SIG-M5 (cell line): ENCODE results near the gene ZIK1.

Experiments
- DNase-seq: peaks from one replicate; lab custom pipeline; 2025; lab: John Stamatoyannopoulos, UW

Gene ZIK1

GRCh38 chr19:57583521-57584416, at the start of gene ZIK1:
Gene ZIK1, plus strand, starts transcription at chr19:57584145. Its CDS starts 212 bp downstream, at chr19:57584357.
- DNase-seq, result no peak

GRCh38 chr19:57537953-57538547, 45.9 kb upstream of the ZIK1 start:
- DNase-seq, result no peak

- no peak for DNase-seq
These were observed 37.4 kb upstream of the ZIK1 start for GRCh38 chr19:57546513-57546912.

GRCh38 chr19:57552432-57552831, 31.5 kb upstream of the ZIK1 start:
- DNase-seq, result no peak

GRCh38 chr19:57557659-57558058, 26.3 kb upstream of the ZIK1 start:
- DNase-seq, result no peak

- DNase-seq, result no peak
These were observed 25.4 kb upstream of the ZIK1 start for GRCh38 chr19:57558525-57558924.

- DNase-seq, result no peak
These were observed 24.9 kb upstream of the ZIK1 start for GRCh38 chr19:57559008-57559403.

GRCh38 chr19:57559404-57560025, 24.4 kb upstream of the ZIK1 start, which contains the start of gene ZNF550:
Gene ZNF550, minus strand, starts transcription at chr19:57559863. Its CDS starts 181 bp downstream, at chr19:57559682.
- DNase-seq, result peak; percentile 19

- no peak for DNase-seq
These were observed 23.9 kb upstream of the ZIK1 start for GRCh38 chr19:57560049-57560491.

GRCh38 chr19:57563547-57563946, 20.4 kb upstream of the ZIK1 start:
- DNase-seq, result no peak

GRCh38 chr19:57566396-57567265, 17.3 kb upstream of the ZIK1 start:
- DNase-seq, result no peak

GRCh38 chr19:57570707-57571106, 13.2 kb upstream of the ZIK1 start:
- no peak for DNase-seq

- DNase-seq, result no peak
These were observed 11.5 kb upstream of the ZIK1 start for GRCh38 chr19:57572415-57572947.

- no peak for DNase-seq
These were observed 7.3 kb upstream of the ZIK1 start for GRCh38 chr19:57576661-57577060.

- DNase-seq, result peak; percentile 79
These were observed 5.3 kb upstream of the ZIK1 start, which contains the start of gene ZNF416 for GRCh38 chr19:57578487-57579205. Gene ZNF416, minus strand, starts transcription at chr19:57578911. Its CDS starts 207 bp downstream, at chr19:57578704.

- no peak for DNase-seq
These were observed 833 bp upstream of the ZIK1 start for GRCh38 chr19:57583104-57583520.

- no peak for DNase-seq
These were observed 3.6 kb downstream of the ZIK1 start for GRCh38 chr19:57587529-57587928.

- no peak for DNase-seq
These were observed 15.4 kb downstream of the ZIK1 start for GRCh38 chr19:57599377-57599760.

GRCh38 chr19:57599761-57600383, 15.9 kb downstream of the ZIK1 start, which contains the start of gene ZNF530:
Gene ZNF530, plus strand, starts transcription at chr19:57599885. Its CDS starts 4,461 bp downstream, at chr19:57604346.
- DNase-seq, result peak; percentile 5

GRCh38 chr19:57606931-57607330, 23.0 kb downstream of the ZIK1 start:
- DNase-seq, result no peak
